HepG2 (cell line): ENCODE results near the gene EGR2. TPM values are rescaled to one million over a fixed set of nuclear protein-coding genes. Genes with fewer than 3 reads are reported as not detected.

Experiments
- ATAC-seq: fragments of 200-7000 bp; cut with Tn5 transposase; 3 replicates; pipeline ENCODE4 v1.9.1; 2020; ENCODE audit warnings: mild to moderate bottlenecking, moderate library complexity
- BruUV-seq: library from RNA; stranded (reverse); fragments of 400-500 nt; replicated peaks from 2 replicates; lab custom pipeline; 2021; lab: Mats Ljungman, UMichigan
- CTCF ChIA-PET: fragments of 300-600 bp; formaldehyde crosslinking; extraction: SDS; loops from one replicate; lab custom pipeline; 2021; ENCODE audit warnings: low total read pairs, inconsistent platforms, low intra/inter-chr PET ratio; lab: Yijun Ruan, JAX
- POLR2A ChIA-PET: fragments of 350-600 bp; sonication (Branson Sonifier 250); formaldehyde crosslinking; loops from one replicate; lab custom pipeline; 2020; ENCODE audit warnings: antibody characterized with exemption, inconsistent platforms; lab: Yijun Ruan, JAX
- DNase-seq: peaks from one replicate; pipeline ENCODE4 v3.0.0-alpha.2; 2015; ENCODE audit warnings: low spot score
- FAIRE-seq: peaks from 3 replicates; lab custom pipeline; 2011; peaks lifted over from hg19 to GRCh38; lab: Jason Lieb, UNC
- H2AFZ ChIP-seq: one replicate; pipeline ENCODE4 v1.6.1; 2011; ENCODE audit warnings: low read length, inconsistent platforms
- H3K27ac ChIP-seq: fragments of 300-600 bp; 3 replicates; pipeline ENCODE4 v1.8.0; 2011; ENCODE audit warnings: mixed run types, mild to moderate bottlenecking, mixed read lengths, low read length, inconsistent platforms; ENCODE audit not compliant: insufficient read depth; ENCODE audit errors: extremely low read length
- H3K27me3 ChIP-seq, 2 experiments: fragments of 200-600 bp in 1 of 2; 2 replicates in 1 of 2; 3 replicates in 1 of 2; pipeline versions ENCODE4 v1.6.0 to v1.8.0; 2011; ENCODE audit warnings: low read length in 2 of 2, mild to moderate bottlenecking in 2 of 2, moderate library complexity in 2 of 2, inconsistent platforms in 1 of 2; ENCODE audit not compliant: insufficient read depth in 2 of 2, control insufficient read depth in 1 of 2
- H3K36me3 ChIP-seq, 2 experiments: fragments of 200-600 bp in 1 of 2; replicated peaks in 1 of 2; 2 replicates in 1 of 2; 3 replicates in 1 of 2; pipeline versions ENCODE4 v1.5.1 to v1.8.0; 2011; ENCODE audit warnings: low read length in 2 of 2, inconsistent platforms in 1 of 2; ENCODE audit not compliant: insufficient read depth in 2 of 2, control insufficient read depth in 1 of 2
- H3K4me1 ChIP-seq: 2 replicates; pipeline ENCODE4 v1.5.1; 2012; ENCODE audit warnings: low read length, inconsistent platforms; ENCODE audit not compliant: insufficient read depth
- H3K4me2 ChIP-seq: 2 replicates; pipeline ENCODE4 v1.6.0; 2011; ENCODE audit warnings: low read depth, low read length, inconsistent platforms
- H3K4me3 ChIP-seq, 3 experiments: fragments of 200-600 bp in 1 of 3; sonication (generic), shearing (Covaris generic) in 1 of 3; replicated peaks in 1 of 3; 2 replicates each; pipeline ENCODE4 v1.5.1; 2011 to 2016; ENCODE audit warnings: low read length in 3 of 3, inconsistent platforms in 2 of 3, low read depth in 2 of 3, mild to moderate bottlenecking in 2 of 3, control low read depth in 1 of 3, mixed read lengths in 1 of 3; ENCODE audit not compliant: insufficient read depth in 1 of 3
- H3K79me2 ChIP-seq: one replicate; pipeline ENCODE4 v1.6.1; 2011; ENCODE audit warnings: low read length, inconsistent platforms; ENCODE audit not compliant: insufficient read depth
- H3K9ac ChIP-seq: 2 replicates; pipeline ENCODE4 v1.6.0; 2011; ENCODE audit warnings: mild to moderate bottlenecking, low read depth, low read length, inconsistent platforms; ENCODE audit not compliant: insufficient read depth
- H3K9me3 ChIP-seq: 2 replicates; pipeline ENCODE4 v1.5.1; 2012; ENCODE audit warnings: mild to moderate bottlenecking, low read length
- H4K20me1 ChIP-seq: 2 replicates; pipeline ENCODE4 v1.6.0; 2011; ENCODE audit warnings: inconsistent platforms, mild to moderate bottlenecking, low read length, moderate library complexity; ENCODE audit not compliant: insufficient read depth
- CC2D1A ChIP-seq: sonication (generic); formaldehyde crosslinking; IDR thresholded peaks from 2 replicates; pipeline ENCODE4 v1.8.1; 2023; ENCODE audit warnings: mild to moderate bottlenecking, missing genetic modification reagents
- ETV5 ChIP-seq: IDR thresholded peaks from 2 replicates; pipeline ENCODE4 v1.6.1; 2018; ENCODE audit warnings: missing biosample characterization, missing genetic modification reagents, inconsistent platforms, borderline replicate concordance
- HDAC1 ChIP-seq: sonication (generic); formaldehyde crosslinking; IDR thresholded peaks from 2 replicates; pipeline ENCODE4 v1.5.1; 2020; ENCODE audit warnings: mild to moderate bottlenecking, missing genetic modification reagents
- JUND ChIP-seq: sonication (generic); formaldehyde crosslinking; IDR thresholded peaks from 2 replicates; pipeline ENCODE4 v1.8.0; 2022; ENCODE audit warnings: mild to moderate bottlenecking, missing genetic modification reagents
- KAT8 ChIP-seq: IDR thresholded peaks from 2 replicates; pipeline ENCODE4 v1.6.1; 2016; ENCODE audit warnings: missing genetic modification reagents, missing compliant biosample characterization
- MYPOP ChIP-seq: sonication (generic); formaldehyde crosslinking; IDR thresholded peaks from 2 replicates; pipeline ENCODE4 v1.8.1; 2023; ENCODE audit warnings: mild to moderate bottlenecking, moderate library complexity, missing genetic modification reagents
- NR0B2 ChIP-seq: sonication (generic); formaldehyde crosslinking; IDR thresholded peaks from 2 replicates; pipeline ENCODE4 v1.4.0; 2020; ENCODE audit warnings: mild to moderate bottlenecking, missing genetic modification reagents
- PHF8 ChIP-seq: sonication (generic); formaldehyde crosslinking; IDR thresholded peaks from 2 replicates; pipeline ENCODE4 v1.5.0; 2020; ENCODE audit warnings: missing genetic modification reagents
- RAD21 ChIP-seq: fragments of 450-650 bp; formaldehyde crosslinking; IDR thresholded peaks from 2 replicates; pipeline ENCODE4 v1.5.0; 2020; ENCODE audit warnings: mild to moderate bottlenecking
- RXRA ChIP-seq: sonication (generic); formaldehyde crosslinking; IDR thresholded peaks from 2 replicates; pipeline ENCODE4 v1.5.1; 2020; ENCODE audit warnings: missing genetic modification reagents
- SP1 ChIP-seq, 2 experiments: fragments of 450-650 bp in 1 of 2; sonication (generic) in 1 of 2; formaldehyde crosslinking in 1 of 2; IDR thresholded peaks; 2 replicates each; pipeline versions ENCODE4 v1.4.0 to v1.6.1; 2016 to 2020; ENCODE audit warnings: missing genetic modification reagents in 1 of 2
- ZFP41 ChIP-seq: sonication (generic); formaldehyde crosslinking; IDR thresholded peaks from 2 replicates; pipeline ENCODE4 v1.4.0; 2020; ENCODE audit warnings: mild to moderate bottlenecking, missing genetic modification reagents, borderline replicate concordance
- ZFP91 ChIP-seq: sonication (generic); formaldehyde crosslinking; IDR thresholded peaks from 2 replicates; pipeline ENCODE4 v1.9.0; 2022; ENCODE audit warnings: missing genetic modification reagents, mild to moderate bottlenecking, borderline replicate concordance
- ZFY ChIP-seq: sonication (generic); formaldehyde crosslinking; IDR thresholded peaks from 2 replicates; pipeline ENCODE4 v1.4.0; 2020; ENCODE audit warnings: missing genetic modification reagents
- ZNF44 ChIP-seq: sonication (generic); formaldehyde crosslinking; IDR thresholded peaks from 2 replicates; pipeline ENCODE4 v1.5.1; 2020; ENCODE audit warnings: mild to moderate bottlenecking, missing genetic modification reagents
- ZNF496 ChIP-seq: sonication (generic); formaldehyde crosslinking; IDR thresholded peaks from 2 replicates; pipeline ENCODE4 v1.8.1; 2023; ENCODE audit warnings: mild to moderate bottlenecking, moderate library complexity, missing genetic modification reagents; ENCODE audit not compliant: insufficient replicate concordance
- WGBS: methylation state at CpG from one replicate; pipeline ENCODE4 v1.1.6; 2017; ENCODE audit warnings: low lambda C conversion rate; 5-methylcytosine and 5-hydroxymethylcytosine counted together
- in situ Hi-C: cut with HindIII; loops from 2 replicates; pipeline ENCODE4 v1.10.0; 2017; ENCODE audit warnings: low pct_unique_long_range_greater_than_20kb; ENCODE audit not compliant: extremely low pct_ligation_motif_present
- intact Hi-C: fragments of 100-400 bp; cut with micrococcal nuclease; formaldehyde crosslinking; loops from one replicate; pipeline ENCODE4 v1.10.0; 2022; ENCODE audit not compliant: unreplicated experiment
- polyA plus RNA-seq, 8 experiments: library from polyadenylated mRNA; depleted of rRNA in 3 of 8; stranded (reverse) in 7 of 8; unstranded in 1 of 8; fragments of >200 nt; fragmentation: Illumina TruSeq in 4 of 8; extraction: Trizol in 4 of 8; gene quantifications; 2 replicates each; pipeline versions ENCODE4 v1.2.1 to v1.2.3, GENCODE V29; 2011 to 2016; ENCODE audit warnings: low read depth in 4 of 8, missing spikeins in 1 of 8, mixed read lengths in 1 of 8; ENCODE audit not compliant: insufficient read depth in 1 of 8
- total RNA-seq, 5 experiments: library from RNA; depleted of rRNA; stranded (reverse); fragments of >200 nt; fragmentation: Illumina TruSeq; extraction: Trizol; gene quantifications; 2 replicates each; pipeline ENCODE4 v1.2.3, GENCODE V29; 2016; ENCODE audit warnings: low read depth in 1 of 5

EGR2 gene
- total and polyA plus RNA-seq, 2 of the 13 experiments (the other 11 are each of a cell fraction or from before 2014, with no cell fraction given) = 0.11 to 0.15 TPM

- no peak for TF ChIP-seq ZFP41 (CRISPR knock-in tag)
- TF ChIP-seq, all 625 proteins: peak for 0
Measured at GRCh38 chr10:62818426-62819011, 2.4 kb upstream of the EGR2 start (continued).

- no TSS peak for BruUV-seq
- 16% methylated on average over 25 of the region's 51 CpGs for WGBS
- ATAC-seq = peak; percentile 81
- no peak for FAIRE-seq
- Histone ChIP-seq H3K9me3 (no peaks in the 10 kb centered on the region), H3K79me2 (no peaks in the 10 kb centered on the region), H3K27me3 (peaks cover 7 to 23% of the 10 kb centered on the region in 2 experiments; a peak in 4 of 5 replicates), H3K4me1 (peaks cover 23% of the 10 kb centered on the region), H3K36me3 (no peaks in the 10 kb centered on the region), H3K9ac (peak overlapping the region; percentile 6; the same call in 1 of the 2 replicates), H3K27ac (no peak overlapping the region), H2AFZ (no peak overlapping the region), H4K20me1 (no peaks in the 10 kb centered on the region), H3K4me2 (peak overlapping the region; percentile 91), H3K4me3 (peak overlapping the region; percentile 61 to 75 (median 65); a peak in 5 of 6 replicates)
- CTCF ChIA-PET = interaction anchor here (1.6 to 2.0 kb wide), 2 partner anchors 207 to 224 kb away, joined by 8 to 11 read pairs; no protein-coding TSS in a partner anchor
- POLR2A ChIA-PET = interaction anchor here (0.8 to 2.3 kb wide), 2 partner anchors 13 to 315 kb away, joined by 5 to 11 read pairs; partner anchors contain the start of genes ADO and NRBF2
- DNase-seq = peak; percentile 54
- intact Hi-C loops (loop anchor here (1.0 kb wide), 3 partner anchors 208 to 340 kb away; no protein-coding TSS in a partner anchor), in situ Hi-C loops (loop anchor here (5.0 to 25.0 kb wide), 2 partner anchors 206 to 556 kb away; partner anchors contain the start of gene RTKN2)
- TF ChIP-seq PHF8 (CRISPR knock-in tag) (peak; percentile 41), ZNF44 (CRISPR knock-in tag) (no peak), RXRA (CRISPR knock-in tag) (peak; percentile 54; the same call in 1 of the 2 replicates), JUND (CRISPR knock-in tag) (peak; percentile 49; the same call in 1 of the 2 replicates), SP1 (IDR thresholded peaks at IDR 0.05) (no peak), SP1 (CRISPR knock-in tag; IDR thresholded peaks at IDR 0.05) (no peak), ZFY (CRISPR knock-in tag) (peak; percentile 78), ETV5 (CRISPR knock-in tag) (peak; percentile 29; the same call in 1 of the 2 replicates), NR0B2 (CRISPR knock-in tag) (no peak), CC2D1A (CRISPR knock-in tag) (0 out of 2 replicates have a peak, but pooled peaks have one; percentile 59), RAD21 (peak; percentile 95), MYPOP (CRISPR knock-in tag) (peak; percentile 76; the same call in 1 of the 2 replicates), HDAC1 (CRISPR knock-in tag) (peak; percentile 38; the same call in 1 of the 2 replicates), KAT8 (peak; percentile 45; the same call in 1 of the 2 replicates), ZFP91 (peak; percentile 72), ZNF496 (CRISPR knock-in tag) (no peak)
Measured at GRCh38 chr10:62817766-62818425, 1.7 kb upstream of the EGR2 start.
